Measurements from ENCODE around the gene AGAP1.

AGAP1 gene

GRCh38 chr2:235968616-235969324, 474.9 kb downstream of the AGAP1 start:
- H3K4me3 ChIP-seq (ENCODE audit: low read depth, low read length), result no peak overlapping the region
- DNase-seq (ENCODE audit: low read depth), result no peak
- TF ChIP-seq CTCF (IDR thresholded peaks at IDR 0.05; ENCODE audit: control insufficient read depth, extremely low read depth, insufficient read depth), result no peak

GRCh38 chr2:235970204-235971040, 476.6 kb downstream of the AGAP1 start:
- no peak for TF ChIP-seq CTCF (IDR thresholded peaks at IDR 0.05; ENCODE audit: control insufficient read depth, extremely low read depth, insufficient read depth)
- H3K4me3 ChIP-seq (ENCODE audit: low read depth, low read length), result no peak overlapping the region
- DNase-seq (ENCODE audit: low read depth), result no peak

GRCh38 chr2:235976516-235976915, 482.7 kb downstream of the AGAP1 start:
- no peak overlapping the region for H3K4me3 ChIP-seq (ENCODE audit: low read depth, low read length)
- DNase-seq (ENCODE audit: low read depth), result no peak
- no peak for TF ChIP-seq CTCF (IDR thresholded peaks at IDR 0.05; ENCODE audit: control insufficient read depth, extremely low read depth, insufficient read depth)

GRCh38 chr2:235976956-235977355, 483.1 kb downstream of the AGAP1 start:
- TF ChIP-seq CTCF (IDR thresholded peaks at IDR 0.05; ENCODE audit: control insufficient read depth, extremely low read depth, insufficient read depth), result no peak

GRCh38 chr2:235977445-235977844, 483.6 kb downstream of the AGAP1 start:
- DNase-seq (ENCODE audit: low read depth), result no peak
- no peak for TF ChIP-seq CTCF (IDR thresholded peaks at IDR 0.05; ENCODE audit: control insufficient read depth, extremely low read depth, insufficient read depth)
- no peak overlapping the region for H3K4me3 ChIP-seq (ENCODE audit: low read depth, low read length)

More at GRCh38 chr2:235976956-235977355, 483.1 kb downstream of the AGAP1 start:
- H3K4me3 ChIP-seq (ENCODE audit: low read depth, low read length), result no peak overlapping the region
- DNase-seq (ENCODE audit: low read depth), result no peak

GRCh38 chr2:235978022-235978421, 484.2 kb downstream of the AGAP1 start:
- H3K4me3 ChIP-seq (ENCODE audit: low read depth, low read length), result no peak overlapping the region
- TF ChIP-seq CTCF (IDR thresholded peaks at IDR 0.05; ENCODE audit: control insufficient read depth, extremely low read depth, insufficient read depth), result no peak
- no peak for DNase-seq (ENCODE audit: low read depth)
